Peyer's patch (tissue), 4 donors: ENCODE results near the gene ARSG.
"Not testable (repeated sequence)": the region's sequence is repeated elsewhere in the genome, so short reads cannot be mapped to it uniquely, and the experiment has no call there.

Experiments
- POLR2A ChIP-seq, 2 donors: fragments of 450-650 bp; IDR thresholded peaks; one replicate each; pipeline ENCODE4 v1.5.1; 2017; ENCODE audit warnings: antibody characterized with exemption in 2 of 2, mild to moderate bottlenecking in 2 of 2, moderate library complexity in 2 of 2
- TF ChIP-seq, protein P1 (sequence below), 6 experiments: fragments of 450-650 bp in 4 of 6; fragments of 200-600 bp in 2 of 6; sonication (generic) in 1 of 6; IDR thresholded peaks; one replicate each; pipeline ENCODE4 v1.5.1; 2017 to 2019; ENCODE audit warnings: antibody characterized with exemption in 6 of 6, mild to moderate bottlenecking in 3 of 6, moderate library complexity in 1 of 6

DNA sequence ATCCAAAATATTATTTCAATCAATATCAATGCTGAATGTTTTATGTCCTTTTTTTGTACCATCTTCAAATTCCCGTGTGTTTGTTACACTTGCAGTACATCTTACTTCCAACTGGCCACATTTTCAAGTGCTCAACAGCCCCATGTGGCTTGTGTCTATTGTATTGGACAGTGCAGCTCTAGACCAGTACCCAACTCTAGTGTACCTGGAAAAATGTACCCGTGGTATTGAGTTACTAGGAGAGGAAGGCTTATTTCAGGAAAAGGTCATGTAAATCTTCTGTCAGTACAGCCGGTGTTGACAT is 31.7 kb upstream of the ARSG start:
- TF ChIP-seq POLR2A (IDR thresholded peaks at IDR 0.05) = not testable (repeated sequence)
- TF ChIP-seq, protein P1, sequence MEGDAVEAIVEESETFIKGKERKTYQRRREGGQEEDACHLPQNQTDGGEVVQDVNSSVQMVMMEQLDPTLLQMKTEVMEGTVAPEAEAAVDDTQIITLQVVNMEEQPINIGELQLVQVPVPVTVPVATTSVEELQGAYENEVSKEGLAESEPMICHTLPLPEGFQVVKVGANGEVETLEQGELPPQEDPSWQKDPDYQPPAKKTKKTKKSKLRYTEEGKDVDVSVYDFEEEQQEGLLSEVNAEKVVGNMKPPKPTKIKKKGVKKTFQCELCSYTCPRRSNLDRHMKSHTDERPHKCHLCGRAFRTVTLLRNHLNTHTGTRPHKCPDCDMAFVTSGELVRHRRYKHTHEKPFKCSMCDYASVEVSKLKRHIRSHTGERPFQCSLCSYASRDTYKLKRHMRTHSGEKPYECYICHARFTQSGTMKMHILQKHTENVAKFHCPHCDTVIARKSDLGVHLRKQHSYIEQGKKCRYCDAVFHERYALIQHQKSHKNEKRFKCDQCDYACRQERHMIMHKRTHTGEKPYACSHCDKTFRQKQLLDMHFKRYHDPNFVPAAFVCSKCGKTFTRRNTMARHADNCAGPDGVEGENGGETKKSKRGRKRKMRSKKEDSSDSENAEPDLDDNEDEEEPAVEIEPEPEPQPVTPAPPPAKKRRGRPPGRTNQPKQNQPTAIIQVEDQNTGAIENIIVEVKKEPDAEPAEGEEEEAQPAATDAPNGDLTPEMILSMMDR (IDR thresholded peaks at IDR 0.05) = not testable (repeated sequence)
